Stimulated activated CD8-positive, alpha-beta memory T cell treated with anti-CD3 and anti-CD28 coated beads, Interleukin-7, amount 100 ng/mL, for 48 hours (primary cell): ENCODE results near the gene IQSEC1.
A peak's percentile ranks its signal among the peaks of the same experiment; 100 is the strongest.

Experiments used
- DNase-seq, 2 donors: peaks; one replicate each; pipeline ENCODE4 v3.0.0-alpha.2; 2020; ENCODE audit warnings: low read depth in 1 of 2; ENCODE audit errors: extremely low read depth in 1 of 2

The IQSEC1 gene

DNA sequence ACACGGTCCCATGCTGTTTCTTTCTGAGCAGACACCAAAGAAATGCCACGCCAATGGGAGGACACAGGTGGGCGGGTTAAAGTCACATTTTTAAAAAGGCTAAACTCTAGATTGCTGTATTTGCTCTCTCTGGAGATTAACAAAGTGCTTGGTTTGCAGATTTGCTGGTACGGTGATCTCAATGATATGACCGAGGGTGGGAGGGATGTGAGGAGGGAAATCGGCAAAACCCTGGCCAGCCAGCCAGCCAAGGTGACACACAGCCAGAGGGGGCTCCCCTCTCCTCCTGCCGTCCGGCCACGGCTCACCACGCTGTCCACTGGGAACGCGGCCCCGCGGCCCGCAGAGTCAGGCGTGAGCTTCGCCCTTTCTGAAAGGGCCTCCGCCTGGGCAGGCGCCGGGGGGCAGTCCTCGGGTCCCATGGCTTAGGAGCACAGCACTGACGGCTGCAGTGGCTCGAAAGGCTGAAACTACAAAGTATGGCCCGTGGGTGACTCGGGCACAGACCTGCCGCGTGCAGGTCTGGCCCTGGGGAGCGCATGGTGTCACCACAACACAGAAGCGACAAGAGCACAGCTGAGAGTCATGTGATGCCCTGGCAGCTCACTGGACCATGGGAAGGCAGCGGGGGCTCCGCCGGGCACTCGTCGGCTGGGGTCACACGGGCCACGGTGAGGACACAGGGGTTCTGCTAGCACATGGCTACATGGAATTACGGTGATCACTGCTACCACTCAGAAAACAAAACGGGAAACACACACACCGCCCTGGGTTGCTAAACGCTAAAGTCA, 174.1 kb downstream of the IQSEC1 start:
- no peak for DNase-seq

DNA sequence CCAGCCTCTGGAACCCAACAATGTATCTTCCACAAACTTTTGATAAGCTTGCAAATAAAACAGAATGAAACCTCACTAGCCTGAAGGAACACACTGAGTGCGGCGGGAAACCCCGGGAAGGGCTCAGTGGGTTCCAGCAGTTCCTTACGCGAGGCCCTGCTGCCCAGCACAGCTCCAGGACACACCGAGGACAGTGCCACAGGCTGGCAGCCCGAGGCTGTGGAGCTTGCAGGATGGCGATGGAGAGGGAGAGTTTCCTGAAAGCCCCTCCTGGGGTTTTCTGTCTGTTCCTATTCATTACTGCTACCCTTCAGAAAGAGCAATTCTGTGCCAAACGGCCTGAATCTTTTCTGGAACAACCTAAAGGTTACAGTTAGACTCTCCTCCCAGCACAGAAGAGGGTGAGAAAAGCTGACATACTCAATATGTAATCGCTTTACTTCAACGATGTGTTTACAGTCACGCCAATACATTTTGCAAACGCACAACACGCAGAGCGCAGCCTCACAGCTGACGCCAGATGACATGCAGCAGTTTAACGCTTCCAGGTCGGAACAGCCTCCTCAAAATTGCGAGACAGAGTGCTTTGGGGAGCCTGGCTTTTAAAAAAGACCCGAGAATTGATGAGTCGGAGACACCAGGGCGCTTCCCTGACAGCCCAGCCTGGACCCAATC, 174.8 kb downstream of the IQSEC1 start:
- no peak for DNase-seq

DNA sequence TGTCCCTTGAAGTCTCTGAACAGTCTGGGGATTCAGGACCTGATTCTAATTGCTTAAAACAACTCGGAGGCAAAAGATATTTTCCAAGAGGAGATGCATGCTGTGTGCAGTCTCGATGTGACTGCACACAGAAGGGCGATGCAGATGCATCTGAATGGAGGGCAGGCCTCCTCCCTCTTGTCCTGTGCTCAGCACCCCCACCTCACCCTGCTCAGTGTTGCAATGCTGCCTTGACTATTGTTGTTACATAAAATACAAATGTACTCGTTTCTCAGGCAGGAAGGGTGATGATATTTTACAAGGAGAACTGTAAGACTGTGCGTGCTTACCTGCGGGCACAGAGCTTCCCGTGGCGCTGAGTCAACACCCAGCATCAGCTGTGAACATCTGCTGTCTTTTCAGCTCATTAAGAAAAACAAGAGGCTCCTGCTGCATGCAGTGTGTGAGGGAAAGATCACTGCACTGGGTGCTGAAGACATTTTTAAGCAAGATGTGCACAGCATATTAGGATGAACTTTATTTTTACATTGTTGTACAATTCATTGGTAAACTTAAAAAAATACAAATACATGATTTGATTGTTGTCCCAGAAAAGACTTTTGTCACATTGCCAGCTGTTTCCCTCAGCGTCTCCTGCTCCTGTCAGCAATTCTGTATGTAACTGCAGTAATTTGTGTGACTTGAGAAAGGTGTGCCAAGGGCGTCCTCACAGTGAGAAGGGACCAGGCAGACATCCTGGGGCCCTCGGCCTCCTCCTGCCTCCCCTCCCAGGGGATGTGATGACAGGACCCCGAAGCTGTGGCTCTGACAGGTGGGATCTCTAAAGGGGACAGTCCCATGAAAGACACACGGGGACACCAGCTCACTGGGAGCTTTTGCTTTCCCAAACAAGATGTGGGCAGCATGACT, 175.6 kb downstream of the IQSEC1 start:
- DNase-seq = no peak

DNA sequence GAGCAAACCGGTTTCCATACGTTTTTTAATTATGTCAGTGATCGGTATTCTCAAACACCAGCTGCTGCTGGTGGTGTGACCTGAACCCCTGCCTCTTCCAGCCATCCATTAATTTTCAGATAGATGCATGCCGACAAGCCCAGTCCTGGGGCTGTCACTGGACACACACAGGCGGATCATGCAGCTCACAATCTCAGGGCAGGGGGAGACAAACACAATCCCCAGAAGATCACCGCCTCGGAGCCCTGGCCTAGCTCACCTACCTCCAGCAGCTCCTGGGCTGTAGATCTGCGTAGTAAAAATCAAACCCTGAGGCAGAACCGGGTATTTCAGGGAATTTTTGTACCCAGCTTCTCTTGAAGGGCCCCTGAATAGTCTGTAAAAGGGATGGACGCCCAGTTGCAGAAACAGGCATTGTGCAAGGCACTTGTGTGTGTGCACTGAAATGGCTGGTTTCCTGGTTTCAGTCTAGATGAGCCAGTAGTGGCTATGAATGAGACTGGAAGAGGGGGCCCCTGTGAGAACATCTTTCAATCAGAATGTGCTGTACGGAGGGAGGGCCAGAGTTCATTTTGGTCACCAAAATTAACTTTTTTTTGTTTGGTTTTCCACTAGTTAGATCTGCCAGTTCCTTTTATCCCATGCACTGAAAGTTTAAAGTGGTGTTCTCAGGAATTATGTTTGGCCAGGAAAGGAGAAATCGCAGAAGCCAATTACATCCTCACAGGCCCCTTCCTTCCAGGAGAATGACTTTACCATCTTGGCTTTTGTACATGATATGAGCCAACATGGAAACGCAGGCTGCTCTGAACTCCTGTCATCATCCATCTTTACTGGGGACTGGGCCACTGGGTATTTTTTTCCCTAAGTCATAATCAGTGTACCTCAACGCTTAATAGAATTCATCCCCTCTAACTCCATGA, 176.9 kb downstream of the IQSEC1 start:
- DNase-seq = no peak

DNA sequence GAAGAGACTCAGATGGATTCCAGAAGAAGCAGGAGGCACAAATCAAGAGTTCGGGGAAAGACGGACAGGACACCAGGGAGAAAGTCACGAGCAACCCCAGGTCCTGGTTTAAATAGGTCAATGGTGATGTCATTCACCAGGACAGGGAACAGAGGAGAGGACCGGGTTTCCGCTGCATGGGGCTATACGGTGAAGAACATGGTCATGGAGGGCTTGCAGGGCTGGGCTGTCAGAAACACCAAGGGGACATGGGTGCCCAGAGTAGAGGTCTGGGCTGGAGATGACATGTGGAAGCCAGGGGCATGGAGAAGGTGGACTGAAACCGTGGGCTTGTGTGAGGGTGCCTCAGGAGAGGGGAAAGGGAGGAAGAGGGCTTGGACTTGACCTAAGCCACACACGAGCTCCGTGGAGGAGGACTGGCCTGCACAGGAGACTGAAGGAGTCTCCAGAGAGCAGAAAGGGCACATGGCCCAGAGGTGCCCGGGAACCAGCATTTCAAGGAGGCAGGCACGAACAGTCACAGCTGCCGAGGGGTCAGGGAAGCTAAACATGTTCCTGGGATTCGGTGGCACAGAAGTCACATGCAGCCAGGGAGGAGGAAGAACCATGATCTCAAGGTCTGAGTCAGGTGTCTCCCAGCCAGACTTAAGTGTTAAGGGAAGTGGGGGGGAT, 177.7 kb downstream of the IQSEC1 start:
- DNase-seq = no peak

GRCh38 chr3:12894629-12895028, 178.6 kb downstream of the IQSEC1 start:
- DNase-seq = no peak

- no peak for DNase-seq
These were observed 179.4 kb downstream of the IQSEC1 start for GRCh38 chr3:12893852-12894251.

GRCh38 chr3:12893247-12893646, 180.0 kb downstream of the IQSEC1 start:
- DNase-seq = no peak

DNA sequence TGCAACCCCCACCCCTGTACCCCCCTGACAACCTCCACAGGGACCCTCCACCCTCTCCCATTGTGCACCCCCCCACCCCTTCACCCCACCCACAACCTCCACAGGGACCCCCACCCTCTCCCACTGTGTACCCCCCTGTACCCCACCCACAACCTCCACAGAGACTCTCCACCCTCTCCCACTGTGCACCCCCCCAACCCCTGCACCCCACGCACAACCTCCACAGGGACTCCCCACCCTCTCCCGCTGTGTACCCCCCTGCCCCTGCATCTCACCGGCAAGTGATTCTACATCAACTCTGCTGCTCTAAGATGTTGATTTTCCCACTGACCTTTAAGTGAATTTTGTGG, 180.4 kb downstream of the IQSEC1 start:
- DNase-seq = no peak

DNA sequence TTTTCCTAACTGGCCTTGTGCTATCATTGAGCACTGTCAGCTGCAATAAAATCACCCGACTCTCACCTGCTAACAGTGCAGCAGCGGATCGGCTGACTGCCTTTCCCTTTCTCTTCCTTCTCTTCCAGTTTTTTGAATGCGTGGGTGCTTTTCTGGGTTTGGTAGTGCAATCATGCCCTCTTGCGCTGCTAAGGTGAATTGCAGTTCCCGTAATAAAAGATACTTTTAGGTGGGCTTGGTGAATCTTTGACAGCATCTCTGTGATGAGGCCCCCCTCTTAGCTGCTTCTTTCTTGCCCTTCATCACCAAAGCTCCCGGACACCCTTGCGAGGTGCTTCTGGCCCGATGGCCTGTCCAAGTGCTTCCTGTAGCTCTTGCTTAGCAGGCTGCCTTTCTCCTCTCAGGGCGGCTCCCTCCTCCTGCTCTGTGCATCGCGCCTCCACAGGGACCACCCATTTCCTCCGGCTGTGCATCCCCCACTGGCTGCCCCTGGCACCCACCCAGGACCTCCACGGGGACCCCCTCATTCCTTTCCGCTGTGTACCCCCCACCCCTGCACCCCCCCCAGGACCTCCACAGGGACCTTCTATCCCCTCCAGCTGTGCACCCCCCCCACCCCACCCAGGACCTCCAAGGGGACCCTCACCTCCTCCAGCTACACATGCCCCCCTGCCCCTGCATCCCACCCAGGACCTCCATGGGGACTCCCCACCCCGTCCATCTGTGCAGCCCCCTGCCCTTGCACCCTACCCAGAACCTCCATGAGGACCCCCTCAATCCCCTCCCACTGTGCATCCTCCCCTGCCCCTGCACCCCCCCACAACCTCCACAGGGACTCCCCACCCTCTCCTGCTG, 181.0 kb downstream of the IQSEC1 start:
- peak in 1 of 2 donors; percentile 10 for DNase-seq

DNA sequence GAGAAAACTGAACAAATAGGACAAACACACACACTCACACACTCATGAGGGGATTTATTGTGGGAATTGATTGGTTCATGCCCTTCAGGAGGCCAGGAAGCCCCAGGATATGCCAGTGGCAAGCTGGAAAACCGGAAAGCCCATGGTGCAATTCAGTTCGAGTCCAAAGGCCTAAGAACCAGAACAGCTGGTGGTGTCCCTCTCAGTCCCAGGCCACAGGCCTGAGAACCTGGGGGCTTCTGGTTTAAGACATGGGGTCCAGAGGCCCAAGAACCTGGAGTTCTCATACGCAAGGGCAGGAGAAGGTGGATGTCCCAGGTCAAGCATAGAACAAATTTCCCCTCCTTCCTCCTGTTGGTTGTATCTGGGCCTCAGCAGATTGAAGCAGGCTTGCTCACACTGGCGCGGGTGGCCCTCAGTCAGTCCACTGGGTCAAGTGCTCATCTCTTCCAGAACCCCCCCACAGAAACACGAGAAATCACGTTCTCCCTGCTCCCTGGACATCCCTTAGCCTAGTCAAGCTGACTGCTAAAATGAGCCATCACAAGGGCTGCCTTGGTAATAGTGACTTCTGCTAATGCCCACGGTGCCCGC, 181.7 kb downstream of the IQSEC1 start:
- no peak for DNase-seq

DNA sequence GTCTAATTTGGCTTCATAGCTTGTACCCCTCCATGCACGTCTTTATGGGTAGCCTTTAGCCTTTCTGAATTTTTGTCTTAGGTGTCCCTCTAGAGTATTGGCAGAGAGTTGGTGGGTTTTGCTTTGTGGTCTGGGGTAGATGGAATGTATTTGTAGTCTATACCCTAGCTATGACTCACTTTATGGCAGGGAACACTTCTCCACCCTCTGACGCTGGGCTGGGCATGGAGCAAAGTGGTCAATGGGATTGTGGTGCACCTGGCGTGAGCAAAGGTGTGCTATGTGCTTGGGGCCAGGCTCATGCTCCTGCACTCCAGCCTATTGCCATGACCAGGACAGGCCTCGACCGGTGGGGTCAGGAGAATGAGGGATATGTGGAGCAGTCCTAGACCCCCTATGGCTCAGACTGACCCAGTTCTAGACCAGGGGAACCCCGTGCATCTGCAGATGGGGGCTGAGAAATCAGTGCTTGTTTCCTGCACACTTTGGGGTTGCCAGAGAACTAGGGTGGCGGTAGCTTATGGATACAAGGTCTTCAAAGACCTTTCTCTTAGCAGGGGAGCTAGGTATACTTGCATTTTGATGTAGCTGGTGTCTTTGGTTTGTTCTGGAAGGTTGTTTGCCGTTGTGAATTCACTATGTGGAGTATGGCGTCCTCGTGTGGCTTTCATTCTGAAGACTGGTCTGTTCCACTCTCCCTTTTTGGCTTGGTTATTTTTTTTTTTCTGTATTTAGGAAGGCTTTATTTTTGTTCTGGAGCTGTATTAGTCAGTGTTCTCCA, 182.4 kb downstream of the IQSEC1 start:
- DNase-seq = no peak

- no peak for DNase-seq
These were observed 186.5 kb downstream of the IQSEC1 start for GRCh38 chr3:12886736-12887135.

- no peak for DNase-seq
These were observed 187.0 kb downstream of the IQSEC1 start for GRCh38 chr3:12886106-12886679.

DNA sequence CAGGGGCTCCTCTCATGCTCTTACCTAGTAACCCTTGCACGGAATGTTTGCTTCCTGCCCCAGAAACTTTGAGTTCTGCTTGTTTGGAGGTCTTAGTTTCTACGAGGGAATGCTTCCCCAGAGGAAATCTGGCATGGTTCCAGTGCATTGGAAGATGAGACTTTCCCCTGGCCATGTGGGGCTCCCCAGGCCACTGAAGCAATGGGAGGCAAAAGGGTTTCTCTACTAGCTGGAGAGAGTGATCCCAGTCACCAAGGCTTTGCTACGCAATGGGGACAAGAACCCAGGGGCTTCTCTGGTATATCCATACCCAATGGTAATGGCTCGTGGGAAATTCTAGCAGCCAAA, 187.7 kb downstream of the IQSEC1 start:
- DNase-seq = no peak

DNA sequence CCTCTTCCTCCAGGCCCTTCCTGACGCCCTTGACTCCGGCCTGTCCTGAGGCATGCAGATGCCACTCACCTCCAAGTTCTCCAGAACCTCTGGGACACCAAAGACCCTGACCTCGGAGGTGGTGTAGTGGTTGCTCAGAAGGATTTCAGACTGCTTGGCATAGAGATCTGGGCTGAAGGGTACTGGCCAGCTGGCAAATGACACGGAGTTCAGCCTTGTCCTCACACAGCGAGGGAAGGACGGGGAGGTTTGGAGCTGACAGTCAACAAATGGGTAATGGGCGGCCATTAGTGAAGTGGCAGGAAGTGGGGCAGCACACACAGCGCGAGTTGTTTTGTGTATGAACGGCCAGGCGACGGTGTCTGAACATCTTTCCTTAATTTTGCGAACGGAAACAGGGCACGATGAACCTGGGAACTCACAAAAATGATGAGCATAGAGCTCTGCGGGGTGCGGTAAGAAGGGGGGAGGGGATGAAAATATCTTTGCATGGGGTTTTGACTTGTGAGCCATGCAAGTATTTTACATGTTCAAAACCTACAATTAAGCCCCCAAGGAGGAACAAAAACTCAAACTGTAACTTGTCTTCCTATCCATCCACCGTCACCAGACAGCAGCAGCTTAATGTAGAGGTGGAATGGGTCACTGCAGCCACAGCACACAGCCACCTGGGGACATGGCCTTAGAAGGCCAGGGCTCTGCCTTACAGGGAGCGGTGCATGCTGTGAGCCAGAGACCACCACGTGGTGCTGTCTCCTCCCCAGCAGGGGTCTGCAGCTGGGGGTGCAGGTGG, 188.2 kb downstream of the IQSEC1 start:
- DNase-seq = no peak

GRCh38 chr3:12884186-12884680, 189.0 kb downstream of the IQSEC1 start:
- DNase-seq = no peak
